ENCODE measurements around the gene METTL17. TPM values are rescaled to one million over a fixed set of nuclear protein-coding genes. Genes with fewer than 3 reads are reported as not detected.

The METTL17 gene
- total and polyA plus RNA-seq, 9 of the 15 experiments (the other 6 are each of a cell fraction or from before 2014, with no cell fraction given) = 65.6 to 150 (median 90.0) TPM

GRCh38 chr14:21014761-21015190 is 25.0 kb downstream of the METTL17 start:
- H3K27ac ChIP-seq (ENCODE audit: extremely low read depth, low read depth, low read length) = no peak overlapping the region
- FAIRE-seq (peak; percentile 95), ATAC-seq (peak; percentile 95), DNase-seq (ENCODE audit: extremely low read depth in 1 of 4, low spot score in 3 of 4) (peak; percentile 59 to 88 (median 60))
- H3K27me3 ChIP-seq (ENCODE audit: control insufficient read depth in 2 of 2, insufficient read depth in 2 of 2, low read length in 2 of 2) = no peaks in the 10 kb centered on the region
- no TSS peak for BruUV-seq (replicated peaks)
- H3K4me3 ChIP-seq = no peak overlapping the region
- no peaks in the 10 kb centered on the region for H4K20me1 ChIP-seq (replicated peaks; ENCODE audit: control insufficient read depth, insufficient read depth, low read length)
- H3K9ac ChIP-seq (ENCODE audit: insufficient read depth in 1 of 2, low read depth in 2 of 2, low read length in 2 of 2) = no peak overlapping the region
- peaks cover 23% of the 10 kb centered on the region; the same call in 1 of the 3 replicates for H3K36me3 ChIP-seq (ENCODE audit: control insufficient read depth, insufficient read depth, low read length)
- ChIA-PET POLR2A (interaction anchor here (0.7 to 3.0 kb wide), 10 partner anchors 9 to 189 kb away, joined by 3 to 15 read pairs (median 4); partner anchors contain the start of gene NDRG2), CTCF (ENCODE audit: low intra/inter-chr PET ratio) (interaction anchor here (0.6 to 2.5 kb wide), 6 partner anchors 25 to 93 kb away, joined by 3 to 33 read pairs (median 4); no protein-coding TSS in a partner anchor)
- H3K9me3 ChIP-seq (replicated peaks; ENCODE audit: control insufficient read depth, insufficient read depth, low read depth, low read length) = no peaks in the 10 kb centered on the region
- no peaks in the 10 kb centered on the region for H3K79me2 ChIP-seq (ENCODE audit: control insufficient read depth, insufficient read depth, low read length)
- no peaks in the 10 kb centered on the region for H3K9me1 ChIP-seq (ENCODE audit: control insufficient read depth, insufficient read depth, low read length)
- in situ Hi-C loops (cut with MboI) = no loop called here
- 0% methylated on average over 4 of the region's 4 CpGs for WGBS (ENCODE audit: insufficient coverage, low coverage, missing lambda C conversion rate)
- 0 out of 2 replicates have a peak overlapping the region, but pooled peaks have one; percentile 19 for H2AFZ ChIP-seq (ENCODE audit: low read depth, low read length)
- H3K4me2 ChIP-seq (ENCODE audit: insufficient read depth, low read length) = no peak overlapping the region
- intact Hi-C loops (cut with micrococcal nuclease) = loop anchor here (1.0 to 2.0 kb wide), 3 partner anchors 26 to 80 kb away; no protein-coding TSS in a partner anchor
- H3K4me1 ChIP-seq (replicated peaks in 1 of 2; ENCODE audit: control insufficient read depth in 2 of 2, insufficient read depth in 2 of 2, low read length in 2 of 2) = peaks cover 0 to 7% of the 10 kb centered on the region in 2 experiments; a peak in 1 of 5 replicates
- TF ChIP-seq ZNF551 (CRISPR knock-in tag; IDR thresholded peaks at IDR 0.05) (no peak), TRIM24 (IDR thresholded peaks at IDR 0.05) (no peak), POLR3G (IDR thresholded peaks at IDR 0.05; ENCODE audit: extremely low read depth, insufficient read length, insufficient replicate concordance) (no peak), CBX5 (IDR thresholded peaks at IDR 0.05; ENCODE audit: borderline replicate concordance, low read depth) (no peak), TEAD2 (tag; IDR thresholded peaks at IDR 0.05) (no peak), RNF219 (CRISPR knock-in tag; IDR thresholded peaks at IDR 0.05) (no peak), NCOA1 (IDR thresholded peaks at IDR 0.05; ENCODE audit: low read depth) (no peak), L3MBTL2 (IDR thresholded peaks at IDR 0.05) (no peak), SOX6 (IDR thresholded peaks at IDR 0.05) (0 out of 2 replicates have a peak, but pooled peaks have one; percentile 16), ZBTB8A (IDR thresholded peaks at IDR 0.05; ENCODE audit: partially characterized antibody) (no peak), PHF8 (IDR thresholded peaks at IDR 0.05; ENCODE audit: borderline replicate concordance, low read length) (no peak), ZNF121 (CRISPR knock-in tag; conservative IDR thresholded peaks at IDR 0.05) (no peak), GABPB2 (CRISPR knock-in tag; conservative IDR thresholded peaks at IDR 0.05) (no peak), HNRNPK (IDR thresholded peaks at IDR 0.05; ENCODE audit: low read depth, low read length, poor library complexity, severe bottlenecking) (no peak), HMGN3 (IDR thresholded peaks at IDR 0.05; ENCODE audit: borderline replicate concordance, extremely low read depth, insufficient read length, low read depth, low read length) (no peak), KLF16 (IDR thresholded peaks at IDR 0.05) (no peak), YY1 (IDR thresholded peaks at IDR 0.05; ENCODE audit: borderline replicate concordance in 1 of 3, control insufficient read depth in 1 of 3, extremely low read depth in 1 of 3, insufficient read depth in 3 of 3, insufficient read length in 1 of 3, insufficient replicate concordance in 2 of 3, low read depth in 1 of 3, low read length in 2 of 3) (no peak)
- TF ChIP-seq, protein P1, sequence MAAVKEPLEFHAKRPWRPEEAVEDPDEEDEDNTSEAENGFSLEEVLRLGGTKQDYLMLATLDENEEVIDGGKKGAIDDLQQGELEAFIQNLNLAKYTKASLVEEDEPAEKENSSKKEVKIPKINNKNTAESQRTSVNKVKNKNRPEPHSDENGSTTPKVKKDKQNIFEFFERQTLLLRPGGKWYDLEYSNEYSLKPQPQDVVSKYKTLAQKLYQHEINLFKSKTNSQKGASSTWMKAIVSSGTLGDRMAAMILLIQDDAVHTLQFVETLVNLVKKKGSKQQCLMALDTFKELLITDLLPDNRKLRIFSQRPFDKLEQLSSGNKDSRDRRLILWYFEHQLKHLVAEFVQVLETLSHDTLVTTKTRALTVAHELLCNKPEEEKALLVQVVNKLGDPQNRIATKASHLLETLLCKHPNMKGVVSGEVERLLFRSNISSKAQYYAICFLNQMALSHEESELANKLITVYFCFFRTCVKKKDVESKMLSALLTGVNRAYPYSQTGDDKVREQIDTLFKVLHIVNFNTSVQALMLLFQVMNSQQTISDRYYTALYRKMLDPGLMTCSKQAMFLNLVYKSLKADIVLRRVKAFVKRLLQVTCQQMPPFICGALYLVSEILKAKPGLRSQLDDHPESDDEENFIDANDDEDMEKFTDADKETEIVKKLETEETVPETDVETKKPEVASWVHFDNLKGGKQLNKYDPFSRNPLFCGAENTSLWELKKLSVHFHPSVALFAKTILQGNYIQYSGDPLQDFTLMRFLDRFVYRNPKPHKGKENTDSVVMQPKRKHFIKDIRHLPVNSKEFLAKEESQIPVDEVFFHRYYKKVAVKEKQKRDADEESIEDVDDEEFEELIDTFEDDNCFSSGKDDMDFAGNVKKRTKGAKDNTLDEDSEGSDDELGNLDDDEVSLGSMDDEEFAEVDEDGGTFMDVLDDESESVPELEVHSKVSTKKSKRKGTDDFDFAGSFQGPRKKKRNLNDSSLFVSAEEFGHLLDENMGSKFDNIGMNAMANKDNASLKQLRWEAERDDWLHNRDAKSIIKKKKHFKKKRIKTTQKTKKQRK (IDR thresholded peaks at IDR 0.05; ENCODE audit: borderline replicate concordance, low read depth, low read length) = no peak

Data from K562 (cell line).